Activated T-cell treated with anti-CD3 and anti-CD28 coated beads, Interleukin-2, amount 50 U/mL, for 4 hours (primary cell): ENCODE data around the gene METTL18. TPM values are rescaled to one million over a fixed set of nuclear protein-coding genes. Genes with fewer than 3 reads are reported as not detected.

ENCODE experiments used
- ATAC-seq, 2 donors: fragments of 200-7000 bp; cut with Tn5 transposase; one replicate each; pipeline ENCODE4 v1.10.0; 2021
- DNase-seq: peaks from one replicate; pipeline ENCODE4 v3.0.0-alpha.2; 2020
- H3K27me3 Mint-ChIP-seq: one replicate; pipeline ENCODE4 v1.8.0; 2021; ENCODE audit warnings: low read depth, mixed read lengths
- H3K36me3 Mint-ChIP-seq: one replicate; pipeline ENCODE4 v1.8.0; 2022; ENCODE audit warnings: mixed read lengths; ENCODE audit not compliant: insufficient read depth
- H3K4me1 Mint-ChIP-seq: one replicate; pipeline ENCODE4 v1.8.0; 2021; ENCODE audit warnings: low read depth, mixed read lengths
- H3K4me3 Mint-ChIP-seq: one replicate; pipeline ENCODE4 v1.8.0; 2021; ENCODE audit warnings: mild to moderate bottlenecking, moderate library complexity, mixed read lengths
- H3K9me3 Mint-ChIP-seq: one replicate; pipeline ENCODE4 v1.8.0; 2021; ENCODE audit warnings: mixed read lengths
- total RNA-seq, 3 donors: library from RNA; stranded (reverse); gene quantifications; one replicate each; pipeline ENCODE4 v1.2.1, GENCODE V29; 2021

Gene METTL18
- total RNA-seq, 3 donors from 2014 or later, result 8.0 to 12.1 (median 9.1) TPM

DNA sequence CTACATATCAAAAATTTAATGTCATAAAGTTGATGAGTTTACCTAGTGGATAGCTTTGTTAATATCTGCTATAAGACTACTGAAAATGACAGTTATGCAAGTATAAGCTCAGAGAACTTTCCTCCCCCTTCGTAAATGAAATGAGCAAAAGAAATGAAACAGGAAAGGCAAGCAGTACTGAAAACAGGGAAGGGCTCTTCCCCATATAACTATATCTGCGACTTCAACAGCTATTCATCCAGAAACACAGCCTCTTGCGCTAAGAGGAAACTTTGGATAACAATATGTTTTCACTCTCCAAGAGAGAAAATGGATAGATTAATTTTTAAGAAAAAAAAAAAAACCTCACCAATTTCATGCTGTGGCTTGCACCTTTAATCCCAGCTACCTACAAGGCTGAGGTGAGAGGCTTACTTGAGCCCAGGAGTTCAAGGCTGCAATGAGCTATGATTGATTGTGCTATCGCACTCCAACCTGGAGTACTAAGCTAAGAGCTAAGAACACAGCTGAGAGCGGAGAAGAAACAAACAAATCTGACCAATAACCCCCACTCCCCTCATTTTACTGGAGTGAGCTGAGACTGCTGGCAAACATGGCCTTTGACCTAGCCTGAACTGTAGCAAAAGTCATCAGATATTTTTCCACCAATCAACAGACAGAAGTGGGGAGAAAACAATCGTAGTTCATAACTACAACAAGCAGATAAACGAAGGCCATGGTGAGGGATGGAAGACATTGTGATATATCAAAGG is 29.0 kb downstream of the METTL18 start:
- H3K4me1 Mint-ChIP-seq, result no peaks in the 10 kb centered on the region
- peaks cover 3% of the 10 kb centered on the region for H3K27me3 Mint-ChIP-seq
- DNase-seq (no peak), ATAC-seq (no peak)
- H3K36me3 Mint-ChIP-seq, result no peaks in the 10 kb centered on the region
- no peak overlapping the region for H3K4me3 Mint-ChIP-seq
- H3K9me3 Mint-ChIP-seq, result no peaks in the 10 kb centered on the region

DNA sequence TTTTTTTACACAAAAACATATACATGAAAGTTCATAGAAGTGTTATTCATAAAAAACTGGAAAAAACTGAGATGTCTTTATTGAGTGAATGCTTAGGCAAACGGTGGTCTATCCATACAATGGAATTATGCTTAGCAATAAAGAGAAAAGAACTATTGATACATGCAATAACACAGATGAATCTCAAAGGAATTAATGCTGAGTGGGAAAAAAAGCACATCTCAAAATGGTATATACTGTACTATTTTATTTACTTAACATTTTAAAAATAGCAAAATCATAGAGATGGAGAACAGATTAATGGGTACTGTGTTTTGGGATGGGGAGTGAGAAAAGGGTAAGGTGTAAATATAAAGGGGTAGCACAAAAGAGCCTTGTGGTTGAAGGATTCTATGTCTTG is 29.8 kb downstream of the METTL18 start:
- H3K9me3 Mint-ChIP-seq, result no peaks in the 10 kb centered on the region
- peaks cover 3% of the 10 kb centered on the region for H3K27me3 Mint-ChIP-seq
- ATAC-seq (no peak), DNase-seq (no peak)
- H3K4me3 Mint-ChIP-seq, result no peak overlapping the region
- H3K4me1 Mint-ChIP-seq, result no peaks in the 10 kb centered on the region
- H3K36me3 Mint-ChIP-seq, result no peaks in the 10 kb centered on the region

GRCh38 chr1:169762699-169763098 is 32.0 kb downstream of the METTL18 start:
- H3K4me3 Mint-ChIP-seq, result no peak overlapping the region
- H3K4me1 Mint-ChIP-seq, result no peaks in the 10 kb centered on the region
- DNase-seq, result no peak
- no peaks in the 10 kb centered on the region for H3K36me3 Mint-ChIP-seq
- peaks cover 6% of the 10 kb centered on the region for H3K27me3 Mint-ChIP-seq
- peaks cover 3% of the 10 kb centered on the region for H3K9me3 Mint-ChIP-seq
- no peak for ATAC-seq

- Mint-ChIP-seq H3K36me3 (no peaks in the 10 kb centered on the region), H3K4me1 (no peaks in the 10 kb centered on the region), H3K27me3 (peaks cover 6% of the 10 kb centered on the region), H3K4me3 (no peak overlapping the region), H3K9me3 (peaks cover 3% of the 10 kb centered on the region)
- DNase-seq (no peak), ATAC-seq (no peak)
Measured at GRCh38 chr1:169759038-169759437, 35.7 kb downstream of the METTL18 start.

GRCh38 chr1:169753549-169753948 is 41.2 kb downstream of the METTL18 start:
- no peaks in the 10 kb centered on the region for H3K9me3 Mint-ChIP-seq
- no peaks in the 10 kb centered on the region for H3K36me3 Mint-ChIP-seq
- H3K27me3 Mint-ChIP-seq, result peaks cover 2% of the 10 kb centered on the region
- ATAC-seq (peak in 1 of 2 donors; percentile 27), DNase-seq (no peak)
- H3K4me1 Mint-ChIP-seq, result no peaks in the 10 kb centered on the region
- H3K4me3 Mint-ChIP-seq, result no peak overlapping the region

- Mint-ChIP-seq H3K27me3 (peaks cover 2% of the 10 kb centered on the region), H3K4me3 (no peak overlapping the region), H3K4me1 (no peaks in the 10 kb centered on the region), H3K9me3 (no peaks in the 10 kb centered on the region), H3K36me3 (no peaks in the 10 kb centered on the region)
- ATAC-seq (no peak), DNase-seq (no peak)
Measured at GRCh38 chr1:169750041-169750440, 44.7 kb downstream of the METTL18 start.

- ATAC-seq (no peak), DNase-seq (no peak)
- no peaks in the 10 kb centered on the region for H3K36me3 Mint-ChIP-seq
- H3K4me3 Mint-ChIP-seq, result no peak overlapping the region
- H3K27me3 Mint-ChIP-seq, result no peaks in the 10 kb centered on the region
- no peaks in the 10 kb centered on the region for H3K4me1 Mint-ChIP-seq
- no peaks in the 10 kb centered on the region for H3K9me3 Mint-ChIP-seq
Measured at GRCh38 chr1:169746550-169746949, 48.2 kb downstream of the METTL18 start.

GRCh38 chr1:169745015-169745861 is 49.5 kb downstream of the METTL18 start:
- no peaks in the 10 kb centered on the region for H3K9me3 Mint-ChIP-seq
- H3K4me1 Mint-ChIP-seq, result no peaks in the 10 kb centered on the region
- no peaks in the 10 kb centered on the region for H3K36me3 Mint-ChIP-seq
- ATAC-seq (no peak), DNase-seq (no peak)
- H3K4me3 Mint-ChIP-seq, result no peak overlapping the region
- no peaks in the 10 kb centered on the region for H3K27me3 Mint-ChIP-seq

Other genes starting within 250 kb of the METTL18 start
- gene F5, start 208.4 kb downstream of the METTL18 start, total RNA-seq, result 100 to 1,000 TPM in 2 of 3 donors, 10 to 100 TPM in 1; 69.1 to 151 (median 149) TPM
- gene SELP, start 164.8 kb downstream of the METTL18 start, total RNA-seq, result under 1 TPM; 0.35 to 0.48 (median 0.40) TPM
- gene SELL, start 83.3 kb downstream of the METTL18 start, total RNA-seq, result 100 to 1,000 TPM in 2 of 3 donors, 10 to 100 TPM in 1; 95.7 to 129 (median 112) TPM
- not detected for gene SELE, start 60.8 kb downstream of the METTL18 start, total RNA-seq
- gene SCYL3, start 99.0 kb upstream of the METTL18 start, total RNA-seq, result 1 to 10 TPM; 7.6 to 7.8 (median 7.7) TPM